Measurements from ENCODE around the gene ERBB4. TPM values are rescaled to one million over a fixed set of nuclear protein-coding genes. Genes with fewer than 3 reads are reported as not detected.

The ERBB4 gene
- total RNA-seq, 6 donors from 2014 or later: 3.3 to 24.2 (median 11.7) TPM

DNA sequence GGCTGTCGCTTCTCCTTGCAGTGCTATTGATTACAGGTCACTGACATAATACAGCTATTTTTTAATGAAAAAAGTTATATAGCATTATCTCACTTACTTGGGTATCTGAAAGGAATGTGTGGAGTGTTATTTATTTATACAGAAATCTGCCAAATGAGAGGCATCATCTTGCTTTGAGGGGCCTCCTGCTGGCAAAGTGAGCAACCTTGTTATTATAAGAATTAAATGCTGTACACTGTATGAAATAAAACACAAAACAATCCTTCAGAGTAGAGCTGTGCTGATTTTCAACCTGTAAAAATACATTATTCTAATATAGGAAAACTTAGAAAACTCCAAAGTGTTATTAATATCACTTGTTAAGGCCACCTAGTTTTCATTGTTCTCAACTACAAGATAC, 20.9 kb downstream of the ERBB4 start:
- Histone ChIP-seq H3K9me3 (no peaks in the 10 kb centered on the region), H3K27me3 (no peaks in the 10 kb centered on the region), H3K27ac (no peak overlapping the region), H3K36me3 (no peaks in the 10 kb centered on the region), H3K4me3 (no peak overlapping the region), H3K4me1 (no peaks in the 10 kb centered on the region)
- 88 to 94% methylated on average over 1 of the region's 1 CpG for WGBS, 2 donors
- ATAC-seq (ENCODE audit: low FRiP score in 2 of 2): no peak
- DNase-seq: no peak
- TF ChIP-seq, protein P1, sequence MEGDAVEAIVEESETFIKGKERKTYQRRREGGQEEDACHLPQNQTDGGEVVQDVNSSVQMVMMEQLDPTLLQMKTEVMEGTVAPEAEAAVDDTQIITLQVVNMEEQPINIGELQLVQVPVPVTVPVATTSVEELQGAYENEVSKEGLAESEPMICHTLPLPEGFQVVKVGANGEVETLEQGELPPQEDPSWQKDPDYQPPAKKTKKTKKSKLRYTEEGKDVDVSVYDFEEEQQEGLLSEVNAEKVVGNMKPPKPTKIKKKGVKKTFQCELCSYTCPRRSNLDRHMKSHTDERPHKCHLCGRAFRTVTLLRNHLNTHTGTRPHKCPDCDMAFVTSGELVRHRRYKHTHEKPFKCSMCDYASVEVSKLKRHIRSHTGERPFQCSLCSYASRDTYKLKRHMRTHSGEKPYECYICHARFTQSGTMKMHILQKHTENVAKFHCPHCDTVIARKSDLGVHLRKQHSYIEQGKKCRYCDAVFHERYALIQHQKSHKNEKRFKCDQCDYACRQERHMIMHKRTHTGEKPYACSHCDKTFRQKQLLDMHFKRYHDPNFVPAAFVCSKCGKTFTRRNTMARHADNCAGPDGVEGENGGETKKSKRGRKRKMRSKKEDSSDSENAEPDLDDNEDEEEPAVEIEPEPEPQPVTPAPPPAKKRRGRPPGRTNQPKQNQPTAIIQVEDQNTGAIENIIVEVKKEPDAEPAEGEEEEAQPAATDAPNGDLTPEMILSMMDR (IDR thresholded peaks at IDR 0.05): no peak
- TF ChIP-seq POLR2A (IDR thresholded peaks at IDR 0.05) (no peak), EP300 (IDR thresholded peaks at IDR 0.05) (no peak), POLR2AphosphoS5 (IDR thresholded peaks at IDR 0.05) (no peak)

DNA sequence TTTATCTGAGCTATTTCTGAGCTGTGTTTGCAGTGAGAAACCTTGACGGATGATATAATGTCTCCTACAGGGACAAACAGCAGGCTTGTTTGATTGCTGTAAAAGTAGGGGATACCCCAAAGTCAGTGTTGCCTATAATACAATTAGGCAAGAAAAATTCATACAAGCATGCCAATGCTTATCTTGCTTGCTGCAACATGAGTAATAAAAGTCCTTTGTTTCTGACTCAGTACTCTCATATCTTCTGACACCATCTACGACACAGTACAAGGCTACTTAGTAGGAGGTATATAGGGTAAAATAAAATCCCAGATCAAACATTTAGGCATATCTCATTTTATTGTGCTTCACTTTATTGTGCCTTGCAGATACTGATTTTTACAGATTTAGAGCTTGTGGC, 33.0 kb downstream of the ERBB4 start:
- no peaks in the 10 kb centered on the region for H3K9me3 ChIP-seq
- H3K4me3 ChIP-seq: no peak overlapping the region
- 85 to 92% methylated on average over 2 of the region's 2 CpGs for WGBS, 2 donors

DNA sequence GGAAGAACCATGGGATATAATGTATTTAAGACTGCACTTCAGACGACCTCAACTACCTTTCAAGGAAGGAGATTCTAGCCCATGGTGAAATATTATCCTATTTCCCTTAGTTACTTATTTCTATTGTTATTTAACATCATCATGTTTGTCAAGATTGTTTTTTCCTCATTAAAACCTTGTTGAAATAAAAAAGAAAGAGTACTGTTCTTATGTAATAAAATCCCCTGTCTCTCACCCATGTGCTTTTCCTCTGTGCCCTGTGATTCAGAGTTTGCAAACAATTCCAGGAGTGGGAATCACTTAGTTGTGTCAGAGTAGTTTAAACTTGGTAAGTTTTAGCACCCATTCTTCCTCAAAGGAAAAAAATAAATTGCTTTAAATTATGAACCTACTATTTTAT, 43.6 kb downstream of the ERBB4 start:
- DNase-seq: no peak
- no peak overlapping the region for H3K4me3 ChIP-seq
- H3K9me3 ChIP-seq: no peaks in the 10 kb centered on the region
- H3K27ac ChIP-seq: no peak overlapping the region
- H3K36me3 ChIP-seq: no peaks in the 10 kb centered on the region
- no peak for ATAC-seq (ENCODE audit: low FRiP score in 2 of 2)
- WGBS, 2 donors: 55 to 70% methylated on average over 1 of the region's 1 CpG
- H3K27me3 ChIP-seq: no peaks in the 10 kb centered on the region
- TF ChIP-seq, protein P1 (IDR thresholded peaks at IDR 0.05): no peak
- TF ChIP-seq POLR2A (IDR thresholded peaks at IDR 0.05) (no peak), EP300 (IDR thresholded peaks at IDR 0.05) (no peak), POLR2AphosphoS5 (IDR thresholded peaks at IDR 0.05) (no peak)
- H3K4me1 ChIP-seq: no peaks in the 10 kb centered on the region

More for the DNA sequence above, 33.0 kb downstream of the ERBB4 start:
- TF ChIP-seq, protein P1 (IDR thresholded peaks at IDR 0.05): no peak
- no peak for TF ChIP-seq POLR2AphosphoS5 (IDR thresholded peaks at IDR 0.05)
- TF ChIP-seq POLR2A (IDR thresholded peaks at IDR 0.05): no peak
- TF ChIP-seq EP300 (IDR thresholded peaks at IDR 0.05): no peak
- H3K36me3 ChIP-seq: no peaks in the 10 kb centered on the region
- H3K27ac ChIP-seq: no peak overlapping the region
- no peaks in the 10 kb centered on the region for H3K4me1 ChIP-seq
- no peaks in the 10 kb centered on the region for H3K27me3 ChIP-seq
- no peak for ATAC-seq (ENCODE audit: low FRiP score in 2 of 2)
- no peak for DNase-seq

DNA sequence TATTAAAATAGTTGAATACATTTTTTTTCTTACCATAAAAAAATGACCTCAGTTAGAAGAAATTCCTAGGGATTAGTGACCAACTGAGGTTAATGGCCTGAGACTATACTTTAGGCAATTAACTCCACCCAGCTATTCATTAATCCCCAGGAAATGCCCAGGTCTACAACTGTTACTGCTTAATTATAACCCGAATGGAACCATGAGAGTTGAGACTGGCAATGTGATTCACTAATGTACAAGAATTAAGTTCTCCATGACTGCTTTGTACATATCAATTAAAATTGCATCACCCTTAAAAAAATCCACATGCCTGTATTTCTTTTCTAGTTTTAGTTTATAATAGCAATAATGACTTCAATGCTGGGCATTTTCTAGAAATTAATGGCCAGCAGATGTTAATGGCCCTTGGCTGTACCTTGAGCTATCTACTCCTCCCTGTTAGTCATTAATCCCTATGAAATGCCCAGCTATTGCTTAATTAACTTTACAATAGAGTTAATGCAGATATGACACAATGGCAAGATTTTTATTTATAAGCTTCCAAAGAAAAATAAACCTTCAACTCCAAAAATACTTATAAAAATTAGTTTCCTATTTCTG, 44.1 kb downstream of the ERBB4 start:
- WGBS, 2 donors: 74 to 90% methylated on average over 1 of the region's 1 CpG
- ATAC-seq (ENCODE audit: low FRiP score in 2 of 2) (no peak), DNase-seq (no peak)
- H3K27ac ChIP-seq: no peak overlapping the region
- H3K4me1 ChIP-seq: no peaks in the 10 kb centered on the region
- TF ChIP-seq POLR2A (IDR thresholded peaks at IDR 0.05) (no peak), EP300 (IDR thresholded peaks at IDR 0.05) (no peak), POLR2AphosphoS5 (IDR thresholded peaks at IDR 0.05) (no peak)
- TF ChIP-seq, protein P1 (IDR thresholded peaks at IDR 0.05): no peak
- H3K36me3 ChIP-seq: no peaks in the 10 kb centered on the region
- no peaks in the 10 kb centered on the region for H3K27me3 ChIP-seq
- H3K4me3 ChIP-seq: no peak overlapping the region
- H3K9me3 ChIP-seq: no peaks in the 10 kb centered on the region

DNA sequence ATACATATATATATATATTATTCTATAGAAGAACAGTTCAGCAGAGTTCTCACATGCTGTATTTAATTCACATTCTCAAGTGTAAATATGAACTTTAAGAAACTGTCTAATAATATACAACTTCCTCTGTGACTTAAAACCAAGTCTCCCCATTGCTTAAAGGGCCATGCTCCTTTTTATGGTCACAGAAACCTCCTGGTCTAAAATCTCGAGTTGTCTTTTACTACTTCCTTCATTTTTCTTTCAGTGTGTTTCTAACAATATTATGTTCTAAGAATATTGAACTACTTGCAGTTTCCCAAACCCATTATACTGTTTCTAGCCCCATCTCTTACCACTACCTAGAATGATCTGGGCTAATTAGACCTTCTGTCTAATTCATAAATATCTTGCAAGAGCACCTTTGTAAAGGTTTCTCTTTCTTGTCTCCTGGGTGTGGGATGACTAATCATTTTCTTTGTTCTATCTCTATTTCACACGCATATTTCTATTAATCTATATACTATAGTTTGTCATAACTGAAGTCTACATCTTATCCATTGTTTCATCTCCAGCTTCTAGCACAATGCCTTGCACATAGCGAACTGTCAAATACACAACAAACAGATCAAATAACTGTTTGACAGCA, 48.8 kb downstream of the ERBB4 start:
- H3K27me3 ChIP-seq: no peaks in the 10 kb centered on the region
- no peaks in the 10 kb centered on the region for H3K9me3 ChIP-seq
- 65 to 77% methylated on average over 3 of the region's 3 CpGs for WGBS, 2 donors
- no peak overlapping the region for H3K4me3 ChIP-seq
- H3K4me1 ChIP-seq: no peaks in the 10 kb centered on the region
- no peak for TF ChIP-seq EP300 (IDR thresholded peaks at IDR 0.05)
- TF ChIP-seq, protein P1 (IDR thresholded peaks at IDR 0.05): no peak
- no peak for TF ChIP-seq POLR2A (IDR thresholded peaks at IDR 0.05)
- ATAC-seq (ENCODE audit: low FRiP score in 2 of 2) (no peak), DNase-seq (no peak)
- no peak overlapping the region for H3K27ac ChIP-seq
- H3K36me3 ChIP-seq: no peaks in the 10 kb centered on the region
